Stomach (tissue), 9 donors: ENCODE data around the gene SPPL2A. TPM values are rescaled to one million over a fixed set of nuclear protein-coding genes. Genes with fewer than 3 reads are reported as not detected.
"Not testable (repeated sequence)": the region's sequence is repeated elsewhere in the genome, so short reads cannot be mapped to it uniquely, and the experiment has no call there.

Experiments used
- DNase-seq, 2 donors: peaks; one replicate each; pipeline versions ENCODE4 v3.0.0 to v3.0.0-alpha.2; 2013 to 2019
- H3K27ac ChIP-seq, 5 donors: fragments of 200-600 bp in 4 of 5; sonication (generic) in 4 of 5; one replicate each; pipeline ENCODE4 v1.5.1; 2013 to 2019; ENCODE audit warnings: mild to moderate bottlenecking in 1 of 5, moderate library complexity in 1 of 5
- H3K27me3 ChIP-seq, 3 donors: fragments of 200-600 bp; sonication (generic); one replicate each; pipeline ENCODE4 v1.5.1; 2017 to 2019; ENCODE audit warnings: mixed run types in 1 of 3
- H3K36me3 ChIP-seq, 4 donors: fragments of 200-600 bp; sonication (generic); 1 replicate in 3 of 4; 2 replicates in 1 of 4; pipeline ENCODE4 v1.5.1; 2016 to 2019
- H3K4me1 ChIP-seq, 4 donors: fragments of 200-600 bp; sonication (generic); one replicate each; pipeline ENCODE4 v1.5.1; 2016 to 2019
- H3K4me3 ChIP-seq, 4 donors: fragments of 200-600 bp; sonication (generic) in 3 of 4; one replicate each; pipeline ENCODE4 v1.5.1; 2016 to 2019; ENCODE audit warnings: mild to moderate bottlenecking in 1 of 4
- H3K9me3 ChIP-seq, 4 donors: fragments of 200-600 bp; sonication (generic); one replicate each; pipeline ENCODE4 v1.5.1; 2016 to 2019
- EP300 ChIP-seq: sonication (generic); formaldehyde crosslinking; IDR thresholded peaks from one replicate; pipeline ENCODE4 v1.6.1; 2017; ENCODE audit warnings: antibody characterized with exemption
- POLR2A ChIP-seq, 4 donors: fragments of 450-650 bp; IDR thresholded peaks; one replicate each; pipeline ENCODE4 v1.6.1; 2016; ENCODE audit warnings: antibody characterized with exemption in 4 of 4, control low read depth in 2 of 4, mild to moderate bottlenecking in 1 of 4, moderate library complexity in 1 of 4
- POLR2AphosphoS5 ChIP-seq, 3 donors: sonication (generic); formaldehyde crosslinking; IDR thresholded peaks; one replicate each; pipeline ENCODE4 v1.6.1; 2016; ENCODE audit warnings: antibody characterized with exemption in 3 of 3
- WGBS, 5 donors: extraction: QIAGEN DNeasy Blood & Tissue Kit in 3 of 5; methylation state at CpG; one replicate each; pipeline versions ENCODE4 v1.1.5 to v1.1.7; 2013 to 2018; 5-methylcytosine and 5-hydroxymethylcytosine counted together
- intact Hi-C: fragments of 100-400 bp; cut with DNase I; formaldehyde crosslinking; loops from one replicate; pipeline ENCODE4 v1.15.1; 2023; ENCODE audit warnings: low total_unique reads
- polyA plus RNA-seq, 3 donors: library from polyadenylated mRNA; stranded (reverse); fragments of 200-250 nt; gene quantifications; one replicate each; pipeline ENCODE4 v1.2.3, GENCODE V29; 2013
- total RNA-seq, 5 donors: library from RNA; depleted of rRNA; stranded (reverse); fragments of >200 nt; gene quantifications; one replicate each; pipeline versions ENCODE4 v1.1.0 to v1.2.3, GENCODE V29; 2014 to 2016
- TF ChIP-seq, protein P1 (sequence below), 7 experiments: fragments of 450-650 bp in 4 of 7; fragments of 200-600 bp in 3 of 7; sonication (generic) in 3 of 7; IDR thresholded peaks; one replicate each; pipeline ENCODE4 v1.5.1; 2016 to 2019; ENCODE audit warnings: antibody characterized with exemption in 7 of 7, control low read depth in 2 of 7, mild to moderate bottlenecking in 1 of 7
- donor health status: healthy with polysubstance abuse.
- donor health status: Bipolar disorder and iron deficiency.
- donor health status: healthy.

The SPPL2A gene
- total and polyA plus RNA-seq, 8 donors, result 18.4 to 234 (median 32.0) TPM

DNA sequence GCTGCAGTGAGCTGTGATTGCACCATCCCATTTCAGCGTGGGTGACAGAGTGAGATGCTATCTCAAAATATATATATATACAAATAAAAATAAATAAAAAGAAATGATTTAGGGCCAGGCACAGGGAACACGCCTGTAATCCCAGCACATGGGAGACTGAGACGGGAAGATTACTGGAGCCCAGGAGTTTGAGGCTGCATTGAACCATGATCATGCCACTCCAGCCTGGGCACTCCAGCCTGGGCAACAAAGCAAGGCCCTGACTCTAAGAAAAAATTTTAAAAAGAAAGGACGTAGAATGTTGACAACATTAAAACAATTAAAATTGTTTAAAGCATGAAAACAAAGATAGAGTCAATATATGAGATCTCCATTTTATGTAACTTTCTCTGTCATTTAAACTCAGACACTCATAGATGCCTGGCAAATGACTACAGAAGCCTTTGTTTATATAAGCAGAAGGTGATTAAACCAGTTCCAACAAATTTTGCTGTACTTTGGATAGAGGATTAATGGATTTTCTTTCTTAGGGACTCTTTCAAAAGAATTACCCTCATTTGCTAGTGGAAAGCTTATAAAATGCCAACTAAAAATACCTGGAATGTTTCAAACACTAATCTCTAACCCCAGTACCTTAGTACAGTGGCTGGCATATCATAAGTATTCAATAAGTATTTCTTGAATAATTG lies 68.3 kb downstream of the SPPL2A start:
- H3K36me3 ChIP-seq, result peaks cover 0 to 14% (median 0%) of the 10 kb centered on the region in 4 donors
- H3K4me1 ChIP-seq, result peaks cover 0 to 5% (median 2%) of the 10 kb centered on the region in 4 donors
- H3K27ac ChIP-seq, result no peak overlapping the region
- TF ChIP-seq POLR2A (IDR thresholded peaks at IDR 0.05), result no peak
- TF ChIP-seq EP300, result no peak
- TF ChIP-seq, protein P1, sequence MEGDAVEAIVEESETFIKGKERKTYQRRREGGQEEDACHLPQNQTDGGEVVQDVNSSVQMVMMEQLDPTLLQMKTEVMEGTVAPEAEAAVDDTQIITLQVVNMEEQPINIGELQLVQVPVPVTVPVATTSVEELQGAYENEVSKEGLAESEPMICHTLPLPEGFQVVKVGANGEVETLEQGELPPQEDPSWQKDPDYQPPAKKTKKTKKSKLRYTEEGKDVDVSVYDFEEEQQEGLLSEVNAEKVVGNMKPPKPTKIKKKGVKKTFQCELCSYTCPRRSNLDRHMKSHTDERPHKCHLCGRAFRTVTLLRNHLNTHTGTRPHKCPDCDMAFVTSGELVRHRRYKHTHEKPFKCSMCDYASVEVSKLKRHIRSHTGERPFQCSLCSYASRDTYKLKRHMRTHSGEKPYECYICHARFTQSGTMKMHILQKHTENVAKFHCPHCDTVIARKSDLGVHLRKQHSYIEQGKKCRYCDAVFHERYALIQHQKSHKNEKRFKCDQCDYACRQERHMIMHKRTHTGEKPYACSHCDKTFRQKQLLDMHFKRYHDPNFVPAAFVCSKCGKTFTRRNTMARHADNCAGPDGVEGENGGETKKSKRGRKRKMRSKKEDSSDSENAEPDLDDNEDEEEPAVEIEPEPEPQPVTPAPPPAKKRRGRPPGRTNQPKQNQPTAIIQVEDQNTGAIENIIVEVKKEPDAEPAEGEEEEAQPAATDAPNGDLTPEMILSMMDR (IDR thresholded peaks at IDR 0.05), result no peak
- no peak for TF ChIP-seq POLR2AphosphoS5 (IDR thresholded peaks at IDR 0.05)
- H3K4me3 ChIP-seq, result no peak overlapping the region
- H3K9me3 ChIP-seq, result no peaks in the 10 kb centered on the region
- no peaks in the 10 kb centered on the region for H3K27me3 ChIP-seq
- intact Hi-C loops, result no loop called here
- WGBS, 5 donors, result 61 to 72% (median 70%) methylated on average over 4 of the region's 4 CpGs
- DNase-seq, result no peak

DNA sequence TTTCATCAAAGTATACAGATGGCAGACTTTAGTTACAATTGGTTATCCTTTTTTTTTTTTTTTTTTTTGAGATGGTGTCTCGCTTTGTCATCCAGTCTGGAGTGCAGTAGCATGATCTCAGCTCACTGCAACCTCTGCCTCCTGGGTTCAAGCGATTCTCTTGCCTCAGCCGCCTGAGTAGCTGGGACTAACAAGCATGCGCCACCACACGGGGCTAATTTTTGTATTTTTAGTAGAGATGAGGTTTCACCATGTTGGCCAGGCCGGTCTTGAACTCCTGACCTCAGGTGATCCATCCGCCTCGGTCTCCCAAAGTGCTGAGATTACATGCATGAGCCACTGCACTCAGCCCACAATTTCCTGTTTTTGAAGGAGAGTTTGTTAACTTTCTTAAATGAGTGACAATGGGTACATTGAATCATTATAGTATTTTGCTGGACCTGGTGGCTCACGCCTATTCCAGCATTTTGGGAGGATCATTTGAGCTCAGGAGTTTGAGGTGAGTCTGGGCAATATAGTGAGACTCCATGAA lies 70.8 kb downstream of the SPPL2A start:
- H3K27me3 ChIP-seq, H3K36me3 ChIP-seq, H3K4me3 ChIP-seq, intact Hi-C loops, DNase-seq, H3K9me3 ChIP-seq, H3K27ac ChIP-seq, H3K4me1 ChIP-seq: not testable (repeated sequence)
- WGBS, 5 donors, result 87 to 97% (median 95%) methylated on average over 9 of the region's 9 CpGs

DNA sequence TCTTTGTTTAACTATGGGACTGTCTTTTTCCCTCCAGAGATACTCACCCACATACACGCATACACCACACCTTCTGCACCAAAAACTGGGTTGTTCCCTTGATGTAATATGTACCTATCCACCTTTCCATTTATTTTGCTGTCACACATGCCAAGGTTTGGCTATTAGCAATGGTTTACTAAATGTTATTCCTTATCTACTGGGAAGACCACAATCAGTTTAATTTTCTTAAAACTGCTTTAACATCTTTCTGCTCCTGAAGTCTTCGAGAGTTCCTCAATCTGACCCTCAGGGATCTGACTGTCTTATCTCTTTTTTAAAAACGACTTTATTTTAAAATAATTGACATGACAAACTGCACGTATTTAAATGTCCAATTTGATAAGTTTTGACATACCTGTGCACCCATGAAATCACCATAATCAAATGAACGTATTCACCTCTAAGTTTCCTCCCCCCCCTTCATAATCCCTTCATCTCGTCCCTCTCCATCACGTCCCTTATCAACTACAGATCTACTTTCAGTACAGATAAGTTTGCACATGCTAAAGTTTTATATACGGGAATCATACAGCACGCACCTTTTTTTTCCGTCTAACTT lies 78.1 kb downstream of the SPPL2A start:
- no peaks in the 10 kb centered on the region for H3K9me3 ChIP-seq
- peak overlapping the region; percentile 94 to 99 (median 95) for H3K27ac ChIP-seq
- H3K27me3 ChIP-seq, result no peaks in the 10 kb centered on the region
- peak overlapping the region; percentile 72 to 97 (median 86) for H3K4me3 ChIP-seq
- no peak for DNase-seq
- 35 to 47% (median 39%) methylated on average over 10 of the region's 10 CpGs for WGBS, 5 donors
- H3K4me1 ChIP-seq, result peaks cover 22 to 45% (median 39%) of the 10 kb centered on the region in 4 donors
- TF ChIP-seq, protein P1 (IDR thresholded peaks at IDR 0.05), result no peak
- TF ChIP-seq POLR2A (IDR thresholded peaks at IDR 0.05) (no peak), EP300 (no peak), POLR2AphosphoS5 (IDR thresholded peaks at IDR 0.05) (no peak)
- H3K36me3 ChIP-seq, result peaks cover 0 to 14% (median 6%) of the 10 kb centered on the region in 4 donors
- intact Hi-C loops, result no loop called here

DNA sequence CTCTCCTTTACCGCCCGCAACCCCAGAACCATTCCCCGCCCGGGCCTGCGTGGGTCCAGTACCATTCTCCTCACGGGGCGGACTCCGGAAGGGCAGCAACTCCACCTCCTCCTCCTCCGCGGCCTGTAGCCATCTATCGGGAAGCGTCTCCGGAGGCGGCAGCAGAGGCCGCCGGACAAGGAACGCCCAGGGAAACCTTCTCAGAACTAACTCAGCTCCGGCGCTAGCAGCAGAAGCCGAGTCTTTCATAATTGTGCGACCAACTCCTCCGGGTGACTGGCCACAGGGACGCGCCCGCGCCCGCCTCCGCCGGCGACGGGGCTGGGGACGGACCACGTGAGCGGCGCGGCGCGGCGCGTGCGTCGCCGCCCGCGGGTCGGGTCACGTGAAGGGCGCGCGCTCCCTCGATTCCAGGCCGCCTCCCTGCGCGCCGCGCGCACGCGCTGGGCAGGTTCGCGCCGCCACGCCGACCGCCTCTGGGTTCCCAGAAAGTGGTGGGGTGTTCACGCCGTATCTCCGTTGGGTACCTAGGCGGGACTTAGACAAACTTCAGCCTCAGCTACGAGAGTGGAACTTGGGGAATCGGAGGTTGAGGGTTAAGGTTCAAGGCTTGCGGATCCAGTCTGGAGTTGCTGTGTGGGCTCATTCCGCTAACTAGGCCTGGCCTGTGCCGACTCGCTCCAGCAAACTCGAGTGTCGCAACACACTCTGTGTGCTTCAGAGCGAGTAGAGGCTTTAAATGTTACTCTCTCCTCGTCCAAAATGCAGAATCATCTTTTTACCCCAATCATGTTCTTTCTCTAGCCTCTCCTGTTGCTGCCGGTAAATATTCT lies 78.8 kb downstream of the SPPL2A start, which contains the start of gene TRPM7:
Gene TRPM7 (minus strand): TSS at position 329 of the 833 bp plus-strand sequence. CDS start 264 bp downstream, at position 65.
- intact Hi-C loops, result no loop called here
- no peaks in the 10 kb centered on the region for H3K27me3 ChIP-seq

More for the DNA sequence above, 78.8 kb downstream of the SPPL2A start, which contains the start of gene TRPM7:
- H3K4me1 ChIP-seq, result peaks cover 22 to 48% (median 41%) of the 10 kb centered on the region in 4 donors
- peak within 1 kb of the TSS; percentile 94 to 99 (median 95) for H3K27ac ChIP-seq
- DNase-seq, result peak; percentile 91 to 97
- no peaks in the 10 kb centered on the region for H3K9me3 ChIP-seq
- peaks cover 0 to 14% (median 6%) of the 10 kb centered on the region in 4 donors for H3K36me3 ChIP-seq
- 0 to 1% (median 0%) methylated on average over 32 to 80 of the region's 80 CpGs for WGBS, 5 donors
- H3K4me3 ChIP-seq, result peak within 1 kb of the TSS; percentile 72 to 97 (median 86)
- peak; percentile 41 to 85 (median 76) for TF ChIP-seq POLR2AphosphoS5 (IDR thresholded peaks at IDR 0.05)
- TF ChIP-seq, protein P1 (IDR thresholded peaks at IDR 0.05), result peak in 1 of 7 experiments; percentile 7
- no peak for TF ChIP-seq POLR2A (IDR thresholded peaks at IDR 0.05)
